ENCODE data around the gene S1PR2.
"Not testable (repeated sequence)": the region's sequence is repeated elsewhere in the genome, so short reads cannot be mapped to it uniquely, and the experiment has no call there.

S1PR2 gene

DNA sequence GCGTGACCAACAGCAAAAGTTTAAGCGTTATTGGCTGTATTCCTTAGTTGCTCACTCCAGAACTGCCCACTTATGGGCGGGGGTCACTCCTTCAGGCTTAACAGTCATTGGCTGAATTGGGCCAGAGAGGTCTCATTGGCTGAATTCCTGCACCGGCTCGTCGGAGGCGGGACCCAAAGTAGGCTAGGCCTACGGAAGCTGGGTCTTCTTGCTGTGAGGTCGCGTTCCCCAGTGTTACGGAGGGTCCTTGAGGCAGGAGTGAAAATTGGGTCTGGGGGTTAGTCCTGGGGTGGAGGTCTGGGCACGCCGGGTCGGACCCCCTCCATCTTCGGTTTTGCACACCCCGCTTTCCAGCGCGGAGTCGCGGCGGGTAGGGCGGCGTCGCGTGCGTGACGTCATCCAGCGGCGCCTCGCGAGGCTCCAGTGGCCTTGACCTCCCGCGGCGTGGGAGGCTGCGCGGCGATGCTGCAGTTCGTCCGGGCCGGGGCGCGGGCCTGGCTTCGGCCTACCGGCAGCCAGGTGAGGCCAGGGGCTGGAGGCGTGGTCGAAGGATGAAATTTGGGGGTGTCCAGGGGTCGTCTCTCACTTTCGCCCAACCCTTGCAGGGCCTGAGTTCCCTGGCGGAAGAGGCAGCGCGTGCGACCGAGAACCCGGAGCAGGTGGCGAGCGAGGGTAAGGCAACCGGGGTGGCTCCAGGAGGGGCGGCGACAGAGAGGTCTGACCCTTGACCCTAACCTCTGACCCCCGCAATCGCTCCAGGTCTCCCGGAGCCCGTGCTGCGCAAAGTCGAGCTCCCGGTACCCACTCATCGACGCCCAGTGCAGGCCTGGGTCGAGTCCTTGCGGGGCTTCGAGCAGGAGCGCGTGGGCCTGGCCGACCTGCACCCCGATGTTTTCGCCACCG, 20.9 kb upstream of the S1PR2 start, which contains the start of gene MRPL4:
Gene MRPL4, plus strand, starts transcription at position 423 of the 903 bp plus-strand sequence. Its CDS starts 40 bp downstream, at position 463.
- Histone ChIP-seq H3K36me3 (ENCODE audit: insufficient read depth, low read length) (peaks cover 23% of the 10 kb centered on the region), H3K9me3 (ENCODE audit: low read length) (no peaks in the 10 kb centered on the region), H3K4me1 (ENCODE audit: insufficient read depth, low read length) (peaks cover 11% of the 10 kb centered on the region), H3K27me3 (ENCODE audit: control insufficient read depth in 1 of 2, insufficient read depth in 2 of 2, low read length in 2 of 2) (no peaks in the 10 kb centered on the region), H3K27ac (ENCODE audit: low read depth, low read length) (peak within 1 kb of the TSS; percentile 80), H3K9ac (ENCODE audit: low read length) (peak within 1 kb of the TSS; percentile 81), H3K4me3 (ENCODE audit: low read depth in 1 of 2, low read length in 2 of 2) (peak within 1 kb of the TSS; percentile 88 to 94)

DNA sequence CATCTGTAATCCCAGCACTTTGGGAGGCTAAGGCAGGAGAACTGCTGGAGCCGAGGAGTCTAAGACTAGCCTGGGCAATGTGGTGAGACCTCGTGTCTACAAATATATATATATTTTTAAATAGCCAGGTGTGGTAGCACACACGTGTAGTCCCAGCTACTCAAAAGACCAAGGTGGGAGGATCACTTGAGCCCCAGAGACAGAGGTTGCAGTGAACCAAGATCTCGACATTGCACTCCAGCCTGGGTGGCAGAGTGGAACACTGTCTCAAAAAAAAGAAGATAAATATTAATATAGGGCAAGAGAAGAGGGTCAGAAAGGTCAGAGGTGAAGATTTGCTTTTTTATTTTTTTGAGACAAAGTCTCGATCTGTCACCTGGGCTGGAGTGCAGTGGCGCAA, 15.4 kb upstream of the S1PR2 start:
- Histone ChIP-seq H3K9ac (ENCODE audit: low read length) (no peak overlapping the region), H3K4me1 (ENCODE audit: insufficient read depth, low read length) (peaks cover 5% of the 10 kb centered on the region), H3K27me3 (ENCODE audit: control insufficient read depth in 1 of 2, insufficient read depth in 2 of 2, low read length in 2 of 2) (no peaks in the 10 kb centered on the region), H3K4me3 (ENCODE audit: low read depth in 1 of 2, low read length in 2 of 2) (no peak overlapping the region), H3K9me3 (ENCODE audit: low read length) (no peaks in the 10 kb centered on the region), H3K27ac (ENCODE audit: low read depth, low read length) (no peak overlapping the region), H3K36me3 (ENCODE audit: insufficient read depth, low read length) (no peaks in the 10 kb centered on the region)

DNA sequence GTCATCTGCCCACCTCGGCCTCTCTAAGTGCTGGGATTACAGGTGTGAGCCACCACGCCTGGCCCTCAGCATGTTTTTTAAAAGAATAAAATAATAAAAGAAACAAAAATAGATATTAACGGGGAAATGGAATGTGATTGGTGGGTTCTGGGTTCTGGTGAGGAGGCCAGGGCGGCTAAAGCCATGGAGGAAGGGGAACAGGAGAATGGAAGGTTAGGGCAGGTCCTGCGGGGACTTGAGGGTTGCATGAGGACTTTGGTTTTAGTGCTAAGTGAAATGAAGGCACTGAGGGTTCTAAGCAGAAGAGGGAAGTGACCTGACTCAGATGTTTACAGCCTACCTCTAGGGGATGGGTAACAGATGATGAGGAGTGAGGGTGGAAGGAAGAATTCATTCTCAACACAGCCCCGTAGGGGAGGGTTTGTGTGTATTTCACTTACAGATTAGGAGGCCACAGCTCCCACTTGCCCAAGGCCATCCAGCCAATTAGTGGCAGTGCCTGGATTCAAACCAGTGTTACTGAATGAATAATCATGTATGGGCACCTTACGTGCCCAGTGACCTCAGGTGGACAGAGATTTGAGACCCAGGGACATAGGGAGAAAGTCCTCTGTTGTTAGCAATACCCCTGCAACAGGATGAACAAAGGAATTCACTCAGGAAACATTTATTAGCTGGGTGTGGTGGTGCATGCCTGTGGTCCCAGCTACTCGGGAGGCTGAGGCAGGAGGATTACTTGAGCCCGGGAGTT, 14.2 kb upstream of the S1PR2 start:
- H3K4me3 ChIP-seq (ENCODE audit: low read depth in 1 of 2, low read length in 2 of 2): no peak overlapping the region
- H3K9ac ChIP-seq (ENCODE audit: low read length): no peak overlapping the region
- H3K36me3 ChIP-seq (ENCODE audit: insufficient read depth, low read length): no peaks in the 10 kb centered on the region
- no peaks in the 10 kb centered on the region for H3K4me1 ChIP-seq (ENCODE audit: insufficient read depth, low read length)
- H3K9me3 ChIP-seq (ENCODE audit: low read length): no peaks in the 10 kb centered on the region
- no peaks in the 10 kb centered on the region for H3K27me3 ChIP-seq (ENCODE audit: control insufficient read depth in 1 of 2, insufficient read depth in 2 of 2, low read length in 2 of 2)
- no peak overlapping the region for H3K27ac ChIP-seq (ENCODE audit: low read depth, low read length)

DNA sequence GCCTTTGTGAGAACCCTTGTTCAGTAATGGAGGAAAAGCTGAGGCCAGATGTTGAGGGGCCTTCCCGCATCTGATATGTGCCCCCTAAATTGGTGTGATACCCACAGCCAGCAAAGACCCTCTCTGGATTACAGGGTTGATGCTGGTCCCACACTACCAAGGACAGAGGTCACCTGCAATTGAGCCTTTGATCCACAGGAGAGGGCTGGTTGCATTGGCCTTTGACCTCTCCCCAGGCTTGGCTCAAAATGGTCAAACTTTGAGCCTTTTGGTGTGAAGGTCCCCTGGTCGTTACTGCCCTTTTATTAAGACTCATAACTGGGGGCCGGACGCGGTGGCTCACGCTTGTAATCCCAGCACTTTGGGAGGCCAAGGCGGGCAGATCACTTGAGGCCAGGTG, 12.5 kb upstream of the S1PR2 start:
- no peaks in the 10 kb centered on the region for H3K4me1 ChIP-seq (ENCODE audit: insufficient read depth, low read length)
- H3K4me3 ChIP-seq (ENCODE audit: low read depth in 1 of 2, low read length in 2 of 2): no peak overlapping the region
- H3K9ac ChIP-seq (ENCODE audit: low read length): no peak overlapping the region
- H3K27ac ChIP-seq (ENCODE audit: low read depth, low read length): no peak overlapping the region
- H3K9me3 ChIP-seq (ENCODE audit: low read length): no peaks in the 10 kb centered on the region
- no peaks in the 10 kb centered on the region for H3K27me3 ChIP-seq (ENCODE audit: control insufficient read depth in 1 of 2, insufficient read depth in 2 of 2, low read length in 2 of 2)
- H3K36me3 ChIP-seq (ENCODE audit: insufficient read depth, low read length): no peaks in the 10 kb centered on the region

DNA sequence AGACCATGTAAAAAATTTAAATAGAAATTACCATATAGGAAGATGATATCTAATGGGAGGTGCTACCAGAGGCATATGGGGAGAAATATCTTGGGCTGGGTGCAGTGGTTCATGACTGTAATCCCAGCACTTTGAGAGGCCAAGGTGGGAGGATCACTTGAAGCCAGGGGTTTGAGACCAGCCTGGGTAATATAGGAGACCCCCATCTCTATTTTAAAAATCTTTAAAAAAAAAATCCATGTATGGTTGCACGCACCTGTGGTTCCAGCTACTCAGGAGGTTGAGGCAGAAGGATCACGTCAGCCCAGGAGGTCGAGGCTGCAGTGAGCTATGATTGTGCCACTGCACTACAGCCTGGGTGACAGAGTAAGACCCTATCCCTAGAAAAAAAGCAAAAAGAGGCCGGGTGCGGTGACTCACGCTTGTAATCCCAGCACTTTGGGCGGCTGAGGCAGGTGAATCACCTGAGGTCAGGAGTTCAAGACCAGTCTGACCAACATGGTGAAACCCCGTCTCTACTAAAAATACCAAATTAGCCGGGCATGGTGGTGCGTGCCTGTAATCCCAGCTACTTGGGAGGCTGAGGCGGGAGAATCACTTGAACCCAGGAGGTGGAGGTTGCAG, 10.8 kb upstream of the S1PR2 start:
- not testable (repeated sequence) for H3K27ac ChIP-seq (ENCODE audit: low read depth, low read length); H3K9ac ChIP-seq (ENCODE audit: low read length); H3K4me1 ChIP-seq (ENCODE audit: insufficient read depth, low read length); H3K4me3 ChIP-seq (ENCODE audit: low read depth in 1 of 2, low read length in 2 of 2); H3K27me3 ChIP-seq (ENCODE audit: control insufficient read depth in 1 of 2, insufficient read depth in 2 of 2, low read length in 2 of 2); H3K9me3 ChIP-seq (ENCODE audit: low read length); H3K36me3 ChIP-seq (ENCODE audit: insufficient read depth, low read length)

GRCh38 chr19:10238172-10238783, 7.1 kb upstream of the S1PR2 start:
- no peak overlapping the region for H3K27ac ChIP-seq (ENCODE audit: low read depth, low read length)
- H3K27me3 ChIP-seq (ENCODE audit: control insufficient read depth in 1 of 2, insufficient read depth in 2 of 2, low read length in 2 of 2): no peaks in the 10 kb centered on the region
- no peaks in the 10 kb centered on the region for H3K36me3 ChIP-seq (ENCODE audit: insufficient read depth, low read length)
- no peaks in the 10 kb centered on the region for H3K9me3 ChIP-seq (ENCODE audit: low read length)
- no peak overlapping the region for H3K9ac ChIP-seq (ENCODE audit: low read length)
- no peak overlapping the region for H3K4me3 ChIP-seq (ENCODE audit: low read depth in 1 of 2, low read length in 2 of 2)
- no peaks in the 10 kb centered on the region for H3K4me1 ChIP-seq (ENCODE audit: insufficient read depth, low read length)

DNA sequence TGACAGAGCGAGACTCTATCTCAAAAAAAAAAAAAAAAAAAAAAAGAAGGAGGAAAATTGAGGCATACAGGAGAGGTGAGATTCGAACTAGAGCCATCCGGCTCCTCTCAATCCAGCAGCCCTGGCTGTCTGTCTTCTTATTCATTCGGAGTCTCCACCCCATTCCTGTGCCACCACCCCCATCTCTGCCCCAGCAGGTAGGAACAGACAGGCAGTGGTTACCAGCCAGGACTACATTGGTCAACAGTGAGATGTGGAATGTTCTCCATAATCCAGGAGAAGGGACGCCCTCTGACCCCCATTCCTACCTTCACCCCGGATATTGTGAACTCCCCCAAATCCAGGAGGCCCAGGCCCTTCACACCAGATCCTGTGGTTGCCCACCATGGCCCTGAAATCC, 6.6 kb upstream of the S1PR2 start:
- H3K27ac ChIP-seq (ENCODE audit: low read depth, low read length): no peak overlapping the region
- H3K9me3 ChIP-seq (ENCODE audit: low read length): no peaks in the 10 kb centered on the region
- H3K27me3 ChIP-seq (ENCODE audit: control insufficient read depth in 1 of 2, insufficient read depth in 2 of 2, low read length in 2 of 2): no peaks in the 10 kb centered on the region
- H3K4me1 ChIP-seq (ENCODE audit: insufficient read depth, low read length): no peaks in the 10 kb centered on the region
- H3K36me3 ChIP-seq (ENCODE audit: insufficient read depth, low read length): no peaks in the 10 kb centered on the region
- no peak overlapping the region for H3K9ac ChIP-seq (ENCODE audit: low read length)
- H3K4me3 ChIP-seq (ENCODE audit: low read depth in 1 of 2, low read length in 2 of 2): no peak overlapping the region

DNA sequence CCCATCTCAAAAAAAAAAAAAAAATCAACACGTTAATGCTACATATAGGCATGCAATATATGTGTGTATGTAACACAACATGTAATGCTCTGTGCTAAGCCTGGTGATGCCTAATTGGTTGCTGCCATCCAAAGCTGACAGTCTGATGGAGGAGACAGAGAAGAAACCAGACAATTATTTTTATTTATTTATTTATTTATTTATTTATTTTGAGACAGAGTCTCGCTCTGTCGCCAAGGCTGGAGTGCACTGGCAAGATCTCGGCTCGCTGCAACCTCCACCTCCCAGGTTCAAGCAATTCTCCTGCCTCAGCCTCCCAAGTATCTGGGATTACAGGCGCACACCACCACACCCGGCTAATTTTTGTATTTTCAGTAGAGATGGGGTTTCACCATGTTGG, 4.3 kb upstream of the S1PR2 start:
- H3K36me3 ChIP-seq (ENCODE audit: insufficient read depth, low read length); H3K27ac ChIP-seq (ENCODE audit: low read depth, low read length); H3K27me3 ChIP-seq (ENCODE audit: control insufficient read depth in 1 of 2, insufficient read depth in 2 of 2, low read length in 2 of 2); H3K9me3 ChIP-seq (ENCODE audit: low read length); H3K4me1 ChIP-seq (ENCODE audit: insufficient read depth, low read length); H3K9ac ChIP-seq (ENCODE audit: low read length); H3K4me3 ChIP-seq (ENCODE audit: low read depth in 1 of 2, low read length in 2 of 2): not testable (repeated sequence)

GRCh38 chr19:10235003-10235402, 3.9 kb upstream of the S1PR2 start:
- Histone ChIP-seq H3K4me3 (ENCODE audit: low read depth in 1 of 2, low read length in 2 of 2) (no peak overlapping the region), H3K27ac (ENCODE audit: low read depth, low read length) (no peak overlapping the region), H3K27me3 (ENCODE audit: control insufficient read depth in 1 of 2, insufficient read depth in 2 of 2, low read length in 2 of 2) (no peaks in the 10 kb centered on the region), H3K9ac (ENCODE audit: low read length) (no peak overlapping the region), H3K4me1 (ENCODE audit: insufficient read depth, low read length) (no peaks in the 10 kb centered on the region), H3K36me3 (ENCODE audit: insufficient read depth, low read length) (no peaks in the 10 kb centered on the region), H3K9me3 (ENCODE audit: low read length) (no peaks in the 10 kb centered on the region)

DNA sequence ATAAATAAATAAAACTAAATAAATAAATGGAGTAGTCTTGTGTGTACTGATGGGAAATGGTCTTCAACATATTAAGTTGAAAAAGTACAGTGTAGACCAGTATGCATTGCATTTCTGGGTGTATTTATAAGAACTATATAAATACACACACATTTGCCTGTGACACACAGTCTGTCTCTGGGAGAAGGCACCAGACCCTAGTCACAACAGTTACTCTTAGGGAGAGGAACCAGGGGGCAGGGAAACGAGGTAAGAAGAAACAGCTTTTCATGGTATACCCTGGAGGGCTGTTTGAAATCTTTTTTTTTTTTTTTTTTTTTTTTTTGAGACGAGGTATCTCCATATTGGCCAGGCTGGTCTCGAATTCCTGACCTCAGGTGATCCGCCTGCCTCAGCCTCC, 2.8 kb upstream of the S1PR2 start:
- Histone ChIP-seq H3K9ac (ENCODE audit: low read length) (no peak overlapping the region), H3K4me3 (ENCODE audit: low read depth in 1 of 2, low read length in 2 of 2) (no peak overlapping the region), H3K9me3 (ENCODE audit: low read length) (no peaks in the 10 kb centered on the region), H3K4me1 (ENCODE audit: insufficient read depth, low read length) (peaks cover 4% of the 10 kb centered on the region), H3K27me3 (ENCODE audit: control insufficient read depth in 1 of 2, insufficient read depth in 2 of 2, low read length in 2 of 2) (no peaks in the 10 kb centered on the region), H3K36me3 (ENCODE audit: insufficient read depth, low read length) (no peaks in the 10 kb centered on the region), H3K27ac (ENCODE audit: low read depth, low read length) (no peak overlapping the region)

DNA sequence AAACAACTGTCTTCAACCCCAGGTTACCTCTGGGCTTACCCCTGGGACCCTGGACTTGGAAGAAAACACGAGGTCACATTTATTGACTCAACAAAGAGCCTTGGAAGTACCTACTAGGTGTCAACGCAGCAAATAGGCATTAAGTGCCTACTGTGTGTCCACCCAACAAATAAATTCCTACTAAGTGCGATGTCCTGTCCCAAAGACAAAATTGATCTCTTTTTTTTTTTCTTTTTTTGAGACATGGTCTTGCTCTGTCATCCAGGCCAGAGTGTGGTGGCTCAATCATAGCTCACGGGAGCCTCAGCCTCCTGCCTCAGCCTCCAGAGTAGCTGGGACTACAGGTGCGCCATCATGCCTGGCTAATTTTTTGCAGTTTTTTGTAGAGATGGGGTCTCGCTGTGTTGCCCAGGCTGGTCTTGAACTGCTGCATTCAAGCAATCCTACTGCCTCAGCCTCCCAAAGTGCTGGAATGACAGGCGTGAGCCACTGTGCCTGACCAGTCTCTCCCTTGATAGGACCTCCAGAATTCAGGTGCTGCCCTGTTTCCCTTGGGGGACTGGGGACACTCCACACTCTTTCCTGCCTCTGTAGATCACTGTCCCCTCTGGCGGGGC, 589 bp upstream of the S1PR2 start:
- Histone ChIP-seq H3K4me1 (ENCODE audit: insufficient read depth, low read length) (peaks cover 10% of the 10 kb centered on the region), H3K9me3 (ENCODE audit: low read length) (no peaks in the 10 kb centered on the region), H3K36me3 (ENCODE audit: insufficient read depth, low read length) (no peaks in the 10 kb centered on the region), H3K27me3 (ENCODE audit: control insufficient read depth in 1 of 2, insufficient read depth in 2 of 2, low read length in 2 of 2) (no peaks in the 10 kb centered on the region), H3K4me3 (ENCODE audit: low read depth in 1 of 2, low read length in 2 of 2) (peak overlapping the region; percentile 76 to 97), H3K9ac (ENCODE audit: low read length) (no peak overlapping the region), H3K27ac (ENCODE audit: low read depth, low read length) (peak overlapping the region; percentile 98)

Data from muscle layer of colon (tissue), 2 donors.